Endothelial cell of umbilical vein (primary cell): ENCODE data around the gene RHOC. TPM values are rescaled to one million over a fixed set of nuclear protein-coding genes. Genes with fewer than 3 reads are reported as not detected.

Source experiments
- BruUV-seq: library from RNA; stranded (reverse); fragments of 400-500 nt; replicated peaks from 2 replicates; lab custom pipeline; 2021; lab: Mats Ljungman, UMichigan
- CTCF ChIA-PET: fragments of 300-600, 350-600 bp; sonication (Branson Sonifier 250); formaldehyde crosslinking; loops from one replicate; lab custom pipeline; 2021; ENCODE audit warnings: antibody characterized with exemption, inconsistent platforms; lab: Charles Lee
- POLR2A ChIA-PET: fragments of 300-600, 350-600 bp; sonication (Branson Sonifier 250); formaldehyde crosslinking; loops from one replicate; lab custom pipeline; 2021; ENCODE audit warnings: antibody characterized with exemption, inconsistent platforms; lab: Charles Lee
- DNase-seq: peaks from one replicate; pipeline ENCODE4 v3.0.0-alpha.2; 2011; ENCODE audit warnings: low read depth, low spot score
- FAIRE-seq: peaks from 2 replicates; lab custom pipeline; 2011; peaks lifted over from hg19 to GRCh38; lab: Jason Lieb, UNC
- H2AFZ ChIP-seq: 2 replicates; pipeline ENCODE4 v1.6.0; 2012; ENCODE audit warnings: low read depth, low read length, control low read depth, inconsistent platforms
- H3K27ac ChIP-seq: 2 replicates; pipeline ENCODE4 v1.5.1; 2011; ENCODE audit warnings: low read depth, mild to moderate bottlenecking, control low read depth, low read length, moderate library complexity; ENCODE audit not compliant: insufficient read depth
- H3K27me3 ChIP-seq, 2 experiments: 2 replicates each; pipeline versions ENCODE4 v1.6.0 to v1.6.1; 2011; ENCODE audit warnings: low read length in 2 of 2, mixed read lengths in 1 of 2; ENCODE audit not compliant: control insufficient read depth in 2 of 2, insufficient read depth in 2 of 2
- H3K36me3 ChIP-seq, 2 experiments: 2 replicates in 1 of 2; 3 replicates in 1 of 2; pipeline ENCODE4 v1.5.1; 2011; ENCODE audit warnings: low read length in 2 of 2, mild to moderate bottlenecking in 1 of 2, moderate library complexity in 1 of 2; ENCODE audit not compliant: control insufficient read depth in 2 of 2, insufficient read depth in 2 of 2; ENCODE audit errors: extremely low read depth in 1 of 2
- H3K4me1 ChIP-seq: 3 replicates; pipeline ENCODE4 v1.5.1; 2011; ENCODE audit warnings: mild to moderate bottlenecking, low read length; ENCODE audit not compliant: control insufficient read depth, insufficient read depth; ENCODE audit errors: extremely low read depth
- H3K4me2 ChIP-seq: 2 replicates; pipeline ENCODE4 v1.6.1; 2011; ENCODE audit warnings: low read length, control low read depth, mixed read lengths; ENCODE audit not compliant: insufficient read depth
- H3K4me3 ChIP-seq, 3 experiments: fragments of 200-600 bp in 1 of 3; sonication (generic), shearing (Covaris generic) in 1 of 3; replicated peaks in 1 of 3; 2 replicates each; pipeline ENCODE4 v1.5.1; 2011 to 2016; ENCODE audit warnings: control low read depth in 3 of 3, low read length in 3 of 3, mild to moderate bottlenecking in 2 of 3, inconsistent platforms in 1 of 3, low read depth in 1 of 3, moderate library complexity in 1 of 3; ENCODE audit not compliant: insufficient read depth in 1 of 3
- H3K79me2 ChIP-seq: 2 replicates; pipeline ENCODE4 v1.6.0; 2012; ENCODE audit warnings: low read length, inconsistent platforms; ENCODE audit not compliant: control insufficient read depth, insufficient read depth
- H3K9ac ChIP-seq: replicated peaks from 2 replicates; pipeline ENCODE3; 2011; ENCODE audit warnings: low read length, control low read depth; ENCODE audit not compliant: insufficient read depth; ENCODE audit errors: extremely low read depth
- H3K9me1 ChIP-seq: replicated peaks from 3 replicates; pipeline ENCODE4 v1.6.0; 2011; ENCODE audit warnings: mild to moderate bottlenecking, low read length; ENCODE audit not compliant: control insufficient read depth, insufficient read depth; ENCODE audit errors: extremely low read depth
- H3K9me3 ChIP-seq: replicated peaks from 2 replicates; pipeline ENCODE4 v1.5.1; 2012; ENCODE audit warnings: low read length, inconsistent platforms; ENCODE audit not compliant: control insufficient read depth, insufficient read depth
- H4K20me1 ChIP-seq: replicated peaks from 2 replicates; pipeline ENCODE3; 2011; ENCODE audit warnings: mild to moderate bottlenecking, low read length; ENCODE audit not compliant: control insufficient read depth, insufficient read depth; ENCODE audit errors: extremely low read depth
- EZH2 ChIP-seq: IDR thresholded peaks from 2 replicates; pipeline ENCODE4 v1.6.1; 2012; ENCODE audit warnings: borderline replicate concordance, low read depth, mild to moderate bottlenecking, moderate library complexity, low read length, inconsistent platforms; ENCODE audit not compliant: severe bottlenecking
- FOS ChIP-seq: IDR thresholded peaks from 2 replicates; pipeline ENCODE4 v1.6.1; 2011; ENCODE audit warnings: mild to moderate bottlenecking, low read length, moderate library complexity, borderline replicate concordance; ENCODE audit not compliant: insufficient read depth
- GATA2 ChIP-seq: IDR thresholded peaks from 2 replicates; pipeline ENCODE4 v1.7.0; 2011; ENCODE audit warnings: low read depth, mild to moderate bottlenecking, moderate library complexity, mixed read lengths, low read length; ENCODE audit not compliant: insufficient read length, insufficient read depth
- JUN ChIP-seq: IDR thresholded peaks from 2 replicates; pipeline ENCODE4 v1.6.1; 2011; ENCODE audit warnings: borderline replicate concordance, low read depth; ENCODE audit not compliant: insufficient read length, insufficient read depth
- MYC ChIP-seq: IDR thresholded peaks from one replicate; pipeline ENCODE4 v1.6.1; 2011; ENCODE audit warnings: mild to moderate bottlenecking, low read depth, low read length
- POLR2A ChIP-seq: IDR thresholded peaks from 2 replicates; pipeline ENCODE4 v1.6.1; 2012; ENCODE audit warnings: low read depth, mild to moderate bottlenecking, control low read depth, low read length
- POLR2AphosphoS5 ChIP-seq: IDR thresholded peaks from 2 replicates; pipeline ENCODE4 v1.6.1; 2012; ENCODE audit warnings: low read depth, mild to moderate bottlenecking, control low read depth, low read length, moderate library complexity; ENCODE audit not compliant: insufficient read depth
- dilution Hi-C: fragments of 300-500 bp; cut with MboI; formaldehyde crosslinking; loops from one replicate; pipeline ENCODE4 v1.15.0; 2019; ENCODE audit warnings: low sequenced_read_pairs; ENCODE audit not compliant: extremely low pct_ligation_motif_present
- intact Hi-C: fragments of 100-400 bp; cut with micrococcal nuclease; formaldehyde crosslinking; loops from one replicate; pipeline ENCODE4 v1.10.0; 2022
- polyA plus RNA-seq, 4 experiments: library from polyadenylated mRNA; depleted of rRNA in 3 of 4; stranded (reverse) in 3 of 4; unstranded in 1 of 4; fragments of >200 nt; gene quantifications; 2 replicates each; pipeline versions ENCODE4 v1.2.1 to v1.2.3, GENCODE V29; 2011 to 2012; ENCODE audit warnings: missing spikeins in 1 of 4
- total RNA-seq: library from RNA; stranded (reverse); gene quantifications from 2 replicates; pipeline ENCODE4 v1.2.3, GENCODE V29; 2021
- TF ChIP-seq, protein P1 (sequence below): IDR thresholded peaks from 2 replicates; pipeline ENCODE4 v1.6.1; 2011; ENCODE audit not compliant: insufficient read depth, insufficient read length
- TF ChIP-seq, protein P2 (sequence below), 2 donors: IDR thresholded peaks; 1 replicate in 1 of 2; 2 replicates in 1 of 2; pipeline ENCODE4 v1.5.1; 2011; ENCODE audit warnings: low read length in 2 of 2, mild to moderate bottlenecking in 2 of 2, moderate library complexity in 2 of 2, control low read depth in 1 of 2, inconsistent platforms in 1 of 2, low read depth in 1 of 2; ENCODE audit not compliant: insufficient read depth in 1 of 2; ENCODE audit errors: extremely low read depth in 1 of 2

The RHOC gene
- total and polyA plus RNA-seq, 2 donors (not counting 3 experiments of a cell fraction or from before 2014, with no cell fraction given) = 699 to 1,244 TPM

DNA sequence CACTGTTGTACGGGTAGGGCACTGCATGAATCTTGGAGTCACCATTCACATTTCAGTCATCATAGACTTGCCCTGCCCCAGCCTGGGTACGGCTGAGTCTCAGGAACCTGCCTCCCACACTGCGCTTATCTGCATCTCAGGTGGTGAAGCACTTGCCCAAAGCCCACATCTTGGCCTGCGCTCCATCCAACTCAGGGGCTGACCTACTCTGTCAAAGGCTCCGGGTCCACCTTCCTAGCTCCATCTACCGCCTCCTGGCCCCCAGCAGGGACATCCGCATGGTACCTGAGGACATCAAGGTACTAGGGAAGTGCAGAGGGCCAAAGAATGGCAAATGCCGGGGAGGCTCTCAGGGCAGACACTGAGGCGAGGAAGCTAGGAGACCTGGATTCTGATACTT lies 11.7 kb downstream of the RHOC start:
- H3K36me3 ChIP-seq = peaks cover 12 to 40% of the 10 kb centered on the region in 2 experiments

DNA sequence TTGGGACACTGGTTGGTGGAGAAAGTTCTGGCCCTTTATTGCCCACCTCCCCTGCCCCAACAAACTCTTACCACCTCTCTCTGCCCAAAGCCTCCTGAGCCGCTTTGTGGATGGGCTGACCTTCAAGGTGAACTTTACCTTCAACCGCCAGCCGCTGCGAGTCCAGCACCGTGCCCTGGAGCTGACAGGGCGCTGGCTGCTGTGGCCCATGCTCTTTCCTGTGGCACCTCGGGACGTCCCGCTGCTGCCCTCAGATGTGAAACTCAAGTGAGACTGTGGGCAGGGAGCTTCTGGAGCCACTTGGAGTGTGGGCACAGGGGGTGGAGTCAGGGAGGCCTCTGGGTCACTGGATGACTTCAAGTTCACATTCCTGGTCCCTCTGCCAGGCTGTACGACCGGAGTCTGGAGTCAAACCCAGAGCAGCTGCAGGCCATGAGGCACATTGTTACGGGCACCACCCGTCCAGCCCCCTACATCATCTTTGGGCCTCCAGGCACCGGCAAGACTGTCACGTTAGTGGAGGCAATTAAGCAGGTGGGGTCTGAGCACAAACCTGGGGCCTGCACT lies 12.5 kb downstream of the RHOC start:
- H3K27ac ChIP-seq = no peak overlapping the region
- no peak overlapping the region for H3K4me3 ChIP-seq
- TF ChIP-seq, protein P1, sequence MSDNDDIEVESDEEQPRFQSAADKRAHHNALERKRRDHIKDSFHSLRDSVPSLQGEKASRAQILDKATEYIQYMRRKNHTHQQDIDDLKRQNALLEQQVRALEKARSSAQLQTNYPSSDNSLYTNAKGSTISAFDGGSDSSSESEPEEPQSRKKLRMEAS = no peak
- TF ChIP-seq POLR2A (no peak), GATA2 (no peak), MYC (no peak), POLR2AphosphoS5 (no peak), EZH2 (no peak), FOS (no peak)
- H3K36me3 ChIP-seq = peaks cover 12 to 46% of the 10 kb centered on the region in 2 experiments
- H2AFZ ChIP-seq = no peak overlapping the region
- no peaks in the 10 kb centered on the region for H3K79me2 ChIP-seq
- no peaks in the 10 kb centered on the region for H4K20me1 ChIP-seq
- no TSS peak for BruUV-seq
- intact Hi-C loops (no loop called here), dilution Hi-C loops (no loop called here)
- H3K27me3 ChIP-seq = no peaks in the 10 kb centered on the region
- DNase-seq = no peak
- no peaks in the 10 kb centered on the region for H3K9me1 ChIP-seq
- H3K4me1 ChIP-seq = peaks cover 9% of the 10 kb centered on the region
- CTCF ChIA-PET = interaction anchor here (6.7 kb wide), 1 partner anchor 21 kb away, joined by 57 read pairs; the partner anchor contains the start of gene MOV10
- POLR2A ChIA-PET = no interaction called here
- FAIRE-seq = no peak
- H3K9me3 ChIP-seq = no peaks in the 10 kb centered on the region
- H3K9ac ChIP-seq = no peak overlapping the region
- H3K4me2 ChIP-seq = no peak overlapping the region

More for the DNA sequence above, 11.7 kb downstream of the RHOC start:
- DNase-seq = no peak
- POLR2A ChIA-PET = interaction anchor here (0.5 kb wide), 1 partner anchor 15 kb away, joined by 6 read pairs; no protein-coding TSS in a partner anchor
- no peaks in the 10 kb centered on the region for H4K20me1 ChIP-seq
- H3K4me1 ChIP-seq = peaks cover 17% of the 10 kb centered on the region
- no peaks in the 10 kb centered on the region for H3K9me3 ChIP-seq
- dilution Hi-C loops = no loop called here
- no TSS peak for BruUV-seq
- H3K9ac ChIP-seq = no peak overlapping the region
- CTCF ChIA-PET = interaction anchor here (6.7 kb wide), 1 partner anchor 21 kb away, joined by 57 read pairs; the partner anchor contains the start of gene MOV10
- no peak overlapping the region for H3K27ac ChIP-seq
- H3K9me1 ChIP-seq = no peaks in the 10 kb centered on the region
- no peaks in the 10 kb centered on the region for H3K79me2 ChIP-seq
- H3K27me3 ChIP-seq = no peaks in the 10 kb centered on the region
- H3K4me2 ChIP-seq = no peak overlapping the region
- intact Hi-C loops = no loop called here
- TF ChIP-seq, protein P2, sequence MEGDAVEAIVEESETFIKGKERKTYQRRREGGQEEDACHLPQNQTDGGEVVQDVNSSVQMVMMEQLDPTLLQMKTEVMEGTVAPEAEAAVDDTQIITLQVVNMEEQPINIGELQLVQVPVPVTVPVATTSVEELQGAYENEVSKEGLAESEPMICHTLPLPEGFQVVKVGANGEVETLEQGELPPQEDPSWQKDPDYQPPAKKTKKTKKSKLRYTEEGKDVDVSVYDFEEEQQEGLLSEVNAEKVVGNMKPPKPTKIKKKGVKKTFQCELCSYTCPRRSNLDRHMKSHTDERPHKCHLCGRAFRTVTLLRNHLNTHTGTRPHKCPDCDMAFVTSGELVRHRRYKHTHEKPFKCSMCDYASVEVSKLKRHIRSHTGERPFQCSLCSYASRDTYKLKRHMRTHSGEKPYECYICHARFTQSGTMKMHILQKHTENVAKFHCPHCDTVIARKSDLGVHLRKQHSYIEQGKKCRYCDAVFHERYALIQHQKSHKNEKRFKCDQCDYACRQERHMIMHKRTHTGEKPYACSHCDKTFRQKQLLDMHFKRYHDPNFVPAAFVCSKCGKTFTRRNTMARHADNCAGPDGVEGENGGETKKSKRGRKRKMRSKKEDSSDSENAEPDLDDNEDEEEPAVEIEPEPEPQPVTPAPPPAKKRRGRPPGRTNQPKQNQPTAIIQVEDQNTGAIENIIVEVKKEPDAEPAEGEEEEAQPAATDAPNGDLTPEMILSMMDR (IDR thresholded peaks at IDR 0.05; ENCODE audit: extremely low read depth in 1 of 2, insufficient read depth in 1 of 2, low read depth in 1 of 2, low read length in 2 of 2) = no peak
- no peak for TF ChIP-seq JUN
- H2AFZ ChIP-seq = no peak overlapping the region
- no peak overlapping the region for H3K4me3 ChIP-seq
- no peak for FAIRE-seq
